Transverse colon (tissue), 4 donors: ENCODE data around the gene TENM4. TPM values are rescaled to one million over a fixed set of nuclear protein-coding genes. Genes with fewer than 3 reads are reported as not detected.

Experiments
- DNase-seq: peaks from one replicate; pipeline ENCODE4 v3.0.0-alpha.2; 2019
- H3K27ac ChIP-seq, 4 donors: fragments of 200-600 bp; sonication (generic); 2 replicates each; pipeline ENCODE4 v1.5.1; 2016 to 2018; ENCODE audit warnings: inconsistent platforms in 4 of 4
- H3K27me3 ChIP-seq: fragments of 200-600 bp; sonication (generic); 2 replicates; pipeline ENCODE4 v1.5.1; 2017; ENCODE audit warnings: inconsistent platforms
- H3K36me3 ChIP-seq, 4 donors: fragments of 200-600 bp; sonication (generic); 2 replicates each; pipeline ENCODE4 v1.5.1; 2017 to 2019; ENCODE audit warnings: inconsistent platforms in 4 of 4
- H3K4me1 ChIP-seq, 4 donors: fragments of 200-600 bp; sonication (generic); 2 replicates each; pipeline ENCODE4 v1.5.1; 2017 to 2020; ENCODE audit warnings: inconsistent platforms in 4 of 4
- H3K4me3 ChIP-seq, 4 donors: fragments of 200-600 bp; sonication (generic); 1 replicate in 1 of 4; 2 replicates in 3 of 4; pipeline versions ENCODE4 v1.5.1 to v1.6.1; 2017 to 2019; ENCODE audit warnings: inconsistent platforms in 4 of 4
- H3K9me3 ChIP-seq, 2 donors: fragments of 200-600 bp; sonication (generic); 2 replicates each; pipeline ENCODE4 v1.5.1; 2017 to 2019; ENCODE audit warnings: inconsistent platforms in 2 of 2
- EP300 ChIP-seq: sonication (generic); formaldehyde crosslinking; IDR thresholded peaks from one replicate; pipeline ENCODE4 v1.6.1; 2017; ENCODE audit warnings: antibody characterized with exemption, low read depth
- POLR2A ChIP-seq: fragments of 450-650 bp; IDR thresholded peaks from one replicate; pipeline ENCODE4 v1.6.1; 2016; ENCODE audit warnings: antibody characterized with exemption, mild to moderate bottlenecking, moderate library complexity
- POLR2AphosphoS5 ChIP-seq, 3 donors: sonication (generic); formaldehyde crosslinking; IDR thresholded peaks; one replicate each; pipeline ENCODE4 v1.6.1; 2016; ENCODE audit warnings: antibody characterized with exemption in 3 of 3
- WGBS, 2 donors: methylation state at CpG; one replicate each; pipeline ENCODE4 v1.1.5; 2018; ENCODE audit warnings: low coverage in 1 of 2; 5-methylcytosine and 5-hydroxymethylcytosine counted together
- in situ Hi-C, 4 donors: fragments of 200-750 bp; cut with MboI; loops; one replicate each; pipeline versions ENCODE4 v1.15.0 to v1.15.1; 2017; ENCODE audit warnings: low sequenced_read_pairs in 3 of 4, low pct_ligation_motif_present in 1 of 4, low pct_unique_long_range_greater_than_20kb in 1 of 4
- intact Hi-C: fragments of 100-400 bp; cut with DNase I; formaldehyde crosslinking; loops from one replicate; pipeline ENCODE4 v1.15.1; 2023; ENCODE audit warnings: low total_unique reads
- total RNA-seq, 4 donors: library from RNA; depleted of rRNA; stranded (reverse); fragments of >200 nt; gene quantifications; one replicate each; pipeline ENCODE4 v1.1.0, GENCODE V29; 2016
- TF ChIP-seq, protein P1 (sequence below), 5 experiments: fragments of 200-600 bp in 3 of 5; fragments of 450-650 bp in 2 of 5; sonication (generic) in 3 of 5; IDR thresholded peaks; 1 replicate in 2 of 5; 2 replicates in 3 of 5; pipeline ENCODE4 v1.5.1; 2016 to 2017; ENCODE audit warnings: antibody characterized with exemption in 5 of 5, inconsistent platforms in 3 of 5, mild to moderate bottlenecking in 2 of 5, moderate library complexity in 1 of 5

The TENM4 gene
- total RNA-seq, 4 donors from 2014 or later = 0.14 to 0.79 (median 0.39) TPM

DNA sequence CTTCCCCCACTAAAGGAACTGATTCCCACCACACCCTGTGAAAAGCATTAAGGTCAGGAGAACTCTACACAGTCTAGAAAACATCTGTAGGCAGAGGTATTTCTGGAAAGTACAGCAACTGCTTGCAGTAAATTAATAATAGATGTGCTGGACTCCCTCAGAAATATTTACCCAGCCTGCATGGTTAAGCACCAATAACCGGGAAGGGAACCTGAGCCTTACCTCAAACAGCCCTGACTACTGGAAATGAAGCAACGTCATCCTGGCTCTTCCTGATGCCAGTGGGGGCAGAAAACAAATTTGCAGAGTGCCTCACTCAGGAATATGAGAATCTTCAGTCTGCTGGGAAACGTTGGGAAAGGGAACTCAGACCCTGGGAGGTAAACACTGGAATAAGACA lies 318.1 kb downstream of the TENM4 start:
- Histone ChIP-seq H3K4me3 (no peak overlapping the region), H3K9me3 (peaks cover 0 to 5% of the 10 kb centered on the region in 2 donors), H3K36me3 (no peaks in the 10 kb centered on the region), H3K4me1 (no peaks in the 10 kb centered on the region), H3K27ac (no peak overlapping the region), H3K27me3 (no peaks in the 10 kb centered on the region)
- 33 to 49% methylated on average over 1 to 3 of the region's 3 CpGs for WGBS, 2 donors
- intact Hi-C loops (no loop called here), in situ Hi-C loops (no loop called here)
- DNase-seq = no peak
- TF ChIP-seq EP300 (no peak), POLR2A (no peak), POLR2AphosphoS5 (IDR thresholded peaks at IDR 0.05) (no peak)
- TF ChIP-seq, protein P1, sequence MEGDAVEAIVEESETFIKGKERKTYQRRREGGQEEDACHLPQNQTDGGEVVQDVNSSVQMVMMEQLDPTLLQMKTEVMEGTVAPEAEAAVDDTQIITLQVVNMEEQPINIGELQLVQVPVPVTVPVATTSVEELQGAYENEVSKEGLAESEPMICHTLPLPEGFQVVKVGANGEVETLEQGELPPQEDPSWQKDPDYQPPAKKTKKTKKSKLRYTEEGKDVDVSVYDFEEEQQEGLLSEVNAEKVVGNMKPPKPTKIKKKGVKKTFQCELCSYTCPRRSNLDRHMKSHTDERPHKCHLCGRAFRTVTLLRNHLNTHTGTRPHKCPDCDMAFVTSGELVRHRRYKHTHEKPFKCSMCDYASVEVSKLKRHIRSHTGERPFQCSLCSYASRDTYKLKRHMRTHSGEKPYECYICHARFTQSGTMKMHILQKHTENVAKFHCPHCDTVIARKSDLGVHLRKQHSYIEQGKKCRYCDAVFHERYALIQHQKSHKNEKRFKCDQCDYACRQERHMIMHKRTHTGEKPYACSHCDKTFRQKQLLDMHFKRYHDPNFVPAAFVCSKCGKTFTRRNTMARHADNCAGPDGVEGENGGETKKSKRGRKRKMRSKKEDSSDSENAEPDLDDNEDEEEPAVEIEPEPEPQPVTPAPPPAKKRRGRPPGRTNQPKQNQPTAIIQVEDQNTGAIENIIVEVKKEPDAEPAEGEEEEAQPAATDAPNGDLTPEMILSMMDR (IDR thresholded peaks at IDR 0.05) = no peak

DNA sequence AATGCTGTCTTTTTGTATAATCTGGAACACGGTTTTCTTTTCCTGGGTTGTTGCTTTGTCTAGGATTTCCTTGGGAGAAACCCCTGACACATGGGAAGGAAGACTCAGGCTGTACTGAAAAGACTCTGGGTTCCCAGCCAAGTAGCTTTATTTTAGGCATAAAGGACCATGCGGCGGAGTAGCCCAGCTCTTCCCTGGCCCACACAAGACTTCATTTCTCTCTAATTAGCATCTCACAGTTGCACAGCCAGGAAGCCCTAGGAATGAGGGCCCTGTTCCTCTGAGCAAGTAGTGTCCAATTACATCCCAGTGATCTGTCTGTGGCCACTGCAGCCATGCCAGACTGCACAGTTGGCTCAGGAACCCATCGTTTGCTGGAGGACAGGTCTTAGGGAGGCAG lies 319.5 kb downstream of the TENM4 start:
- 59 to 75% methylated on average over 3 to 4 of the region's 4 CpGs for WGBS, 2 donors
- Histone ChIP-seq H3K27ac (no peak overlapping the region), H3K4me3 (no peak overlapping the region), H3K27me3 (no peaks in the 10 kb centered on the region), H3K9me3 (peaks cover 0 to 4% of the 10 kb centered on the region in 2 donors), H3K36me3 (no peaks in the 10 kb centered on the region), H3K4me1 (no peaks in the 10 kb centered on the region)
- in situ Hi-C loops (no loop called here), intact Hi-C loops (no loop called here)
- TF ChIP-seq, protein P1 (IDR thresholded peaks at IDR 0.05) = no peak
- TF ChIP-seq POLR2AphosphoS5 (IDR thresholded peaks at IDR 0.05) = no peak
- TF ChIP-seq POLR2A = no peak
- no peak for TF ChIP-seq EP300
- no peak for DNase-seq

DNA sequence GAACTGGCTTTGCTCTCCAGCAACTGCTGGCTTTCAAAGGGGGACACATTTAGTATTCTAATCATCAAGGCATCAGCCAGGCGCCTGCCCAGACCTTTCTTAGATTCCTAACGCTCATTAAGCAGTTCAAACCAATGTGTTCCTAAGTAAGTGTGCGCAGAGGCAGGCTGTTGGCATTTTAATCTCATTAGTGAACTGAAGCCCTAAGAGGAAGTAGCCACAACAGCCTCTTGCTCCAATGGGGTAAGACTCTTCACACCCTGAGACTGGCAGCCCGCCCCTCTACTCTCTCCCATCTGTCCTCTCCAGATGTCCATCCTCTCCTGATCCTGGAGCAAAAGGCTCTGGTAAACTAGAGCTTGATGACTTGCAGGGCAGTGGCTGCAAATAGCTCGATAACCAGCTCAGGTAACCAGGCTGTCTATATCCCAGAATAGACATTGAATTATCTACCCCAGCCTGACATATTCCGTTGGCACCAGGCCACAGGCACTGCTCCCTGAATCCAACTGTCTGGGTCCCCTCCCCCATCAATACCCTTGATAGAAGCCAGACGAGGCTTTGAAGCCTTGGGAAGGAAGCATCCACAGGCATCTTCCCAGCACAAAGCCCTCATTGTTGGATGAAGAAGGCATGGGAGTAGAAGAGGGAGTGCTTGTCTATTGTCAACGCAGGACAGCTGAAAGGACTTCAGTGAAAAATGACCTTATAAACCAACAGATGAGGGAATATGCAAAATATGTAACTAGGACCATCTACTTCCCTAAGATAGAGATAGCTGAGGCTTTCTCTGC lies 321.1 kb downstream of the TENM4 start:
- intact Hi-C loops (no loop called here), in situ Hi-C loops (no loop called here)
- H3K27me3 ChIP-seq = no peaks in the 10 kb centered on the region
- WGBS, 2 donors = 38 to 52% methylated on average over 6 to 8 of the region's 8 CpGs
- no peak for DNase-seq
- H3K4me1 ChIP-seq = no peaks in the 10 kb centered on the region
- no peak for TF ChIP-seq POLR2A
- no peak for TF ChIP-seq EP300
- TF ChIP-seq, protein P1 (IDR thresholded peaks at IDR 0.05) = no peak
- TF ChIP-seq POLR2AphosphoS5 (IDR thresholded peaks at IDR 0.05) = no peak
- no peaks in the 10 kb centered on the region for H3K36me3 ChIP-seq
- H3K4me3 ChIP-seq = no peak overlapping the region
- no peaks in the 10 kb centered on the region for H3K9me3 ChIP-seq
- no peak overlapping the region for H3K27ac ChIP-seq

DNA sequence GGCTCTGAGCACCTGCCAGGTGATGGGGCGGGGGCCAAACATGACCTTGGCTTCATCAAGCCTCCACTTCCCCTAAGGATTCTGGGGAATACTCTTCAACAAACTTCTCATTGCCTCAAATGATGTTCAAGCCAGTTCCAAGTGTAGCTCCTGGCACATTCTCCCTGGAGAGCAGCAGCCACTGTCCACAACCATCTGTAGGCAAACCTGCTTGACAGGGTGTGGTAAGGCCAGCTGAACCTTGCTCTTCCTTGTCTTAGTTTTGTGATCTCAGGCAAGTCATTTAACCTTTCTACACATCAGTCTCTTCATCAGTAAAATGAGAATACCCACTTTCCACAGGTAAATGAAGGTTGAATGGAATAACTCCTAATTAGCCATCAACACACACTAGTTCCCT lies 323.3 kb downstream of the TENM4 start:
- no peaks in the 10 kb centered on the region for H3K27me3 ChIP-seq
- DNase-seq = no peak
- H3K4me3 ChIP-seq = no peak overlapping the region
- TF ChIP-seq POLR2A = no peak
- TF ChIP-seq EP300 = no peak
- TF ChIP-seq POLR2AphosphoS5 (IDR thresholded peaks at IDR 0.05) = no peak
- TF ChIP-seq, protein P1 (IDR thresholded peaks at IDR 0.05) = no peak
- H3K36me3 ChIP-seq = no peaks in the 10 kb centered on the region
- no peaks in the 10 kb centered on the region for H3K9me3 ChIP-seq
- H3K4me1 ChIP-seq = no peaks in the 10 kb centered on the region
- WGBS, 2 donors = 100% methylated on average over 1 of the region's 1 CpG; no CpG with 5 or more reads in 1 of the 2 donors
- in situ Hi-C loops (no loop called here), intact Hi-C loops (no loop called here)
- H3K27ac ChIP-seq = no peak overlapping the region
